ENCODE results near the gene BACH1.
A peak's percentile ranks its signal among the peaks of the same experiment; 100 is the strongest.

Gene BACH1

GRCh38 chr21:29295066-29295650 is 3.6 kb upstream of the BACH1 start:
- DNase-seq: no peak

DNA sequence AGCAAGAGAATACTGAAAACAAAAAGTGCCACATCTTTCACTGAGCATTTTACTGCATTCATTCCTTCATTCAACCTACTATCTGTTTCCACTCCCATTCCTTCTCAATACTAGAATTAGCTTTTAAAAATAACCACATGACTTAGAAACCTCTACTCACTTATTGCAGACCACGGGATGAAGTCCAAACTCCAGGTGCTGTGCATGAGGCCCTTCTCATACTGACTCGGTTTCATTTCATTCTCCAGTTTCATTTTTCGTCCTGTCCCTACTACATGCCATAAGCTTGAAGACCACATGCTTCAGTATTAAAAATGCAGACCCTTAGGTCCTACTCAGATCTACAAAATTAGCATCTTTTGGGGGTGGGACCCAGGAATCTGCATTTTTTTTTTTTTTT is 2.3 kb upstream of the BACH1 start:
- no peak for DNase-seq

- no peak for DNase-seq
Measured at GRCh38 chr21:29297483-29298347, 1.0 kb upstream of the BACH1 start.

- peak; percentile 67 for DNase-seq
Measured at GRCh38 chr21:29299046-29299915, 559 bp downstream of the BACH1 start.

DNA sequence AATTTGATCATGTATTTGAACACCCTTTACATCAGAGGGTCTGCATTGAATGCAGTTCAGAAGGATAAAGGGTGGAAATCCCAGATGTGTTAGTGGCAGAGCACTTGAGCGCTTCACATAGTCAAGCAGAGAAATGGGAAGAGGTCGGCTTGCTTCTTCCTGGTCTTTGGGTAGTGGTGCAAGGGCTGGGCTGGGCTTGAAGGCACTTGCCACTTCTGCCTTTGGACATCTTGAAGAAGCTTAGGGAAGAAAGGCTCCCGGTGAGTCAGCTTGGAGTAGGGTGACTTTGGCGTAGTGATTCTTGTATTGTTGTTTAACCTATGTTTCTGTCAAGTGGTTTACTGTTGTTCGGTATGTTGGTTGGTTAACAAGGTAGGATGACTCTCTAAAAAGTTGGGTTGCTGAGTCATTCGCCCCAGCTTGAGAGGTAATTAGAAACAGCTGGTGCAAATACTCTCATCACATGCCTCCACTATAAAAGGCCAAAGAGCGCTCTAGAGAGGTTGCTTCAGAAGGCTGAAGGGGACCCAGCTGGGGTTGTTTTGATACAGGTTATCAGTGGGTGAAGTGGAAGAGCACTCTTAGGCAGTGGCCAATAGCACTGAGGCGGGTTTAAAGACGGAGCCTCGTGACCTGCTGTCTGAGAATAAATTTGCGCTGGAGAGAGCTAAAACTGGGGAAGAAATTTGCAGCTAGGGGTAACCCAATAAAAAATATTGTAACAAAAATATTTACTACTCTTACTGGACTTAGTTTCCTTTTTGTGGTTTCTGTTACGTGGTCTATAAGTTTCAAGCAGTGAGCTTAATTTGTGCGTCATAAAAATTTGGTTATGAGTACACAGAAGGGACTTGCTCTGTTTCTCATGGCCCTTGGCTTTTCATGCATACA is 1.4 kb downstream of the BACH1 start:
- peak; percentile 48 for DNase-seq

DNA sequence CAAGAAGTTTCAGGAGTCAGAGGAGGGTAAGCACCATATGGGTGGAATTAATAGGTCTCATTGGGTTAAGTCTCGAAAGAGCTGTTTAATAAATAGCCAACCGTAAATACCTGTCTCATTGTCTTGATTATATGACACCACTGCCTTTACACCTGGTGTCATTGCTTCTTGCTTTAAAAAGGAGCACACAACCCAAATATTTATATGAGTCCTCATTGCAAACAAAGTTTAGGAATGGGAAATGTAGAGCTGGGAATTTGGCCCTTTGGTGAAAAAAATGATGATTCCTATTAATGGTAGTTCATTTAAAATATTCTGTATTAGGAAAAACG is 2.1 kb downstream of the BACH1 start:
- DNase-seq: no peak

DNA sequence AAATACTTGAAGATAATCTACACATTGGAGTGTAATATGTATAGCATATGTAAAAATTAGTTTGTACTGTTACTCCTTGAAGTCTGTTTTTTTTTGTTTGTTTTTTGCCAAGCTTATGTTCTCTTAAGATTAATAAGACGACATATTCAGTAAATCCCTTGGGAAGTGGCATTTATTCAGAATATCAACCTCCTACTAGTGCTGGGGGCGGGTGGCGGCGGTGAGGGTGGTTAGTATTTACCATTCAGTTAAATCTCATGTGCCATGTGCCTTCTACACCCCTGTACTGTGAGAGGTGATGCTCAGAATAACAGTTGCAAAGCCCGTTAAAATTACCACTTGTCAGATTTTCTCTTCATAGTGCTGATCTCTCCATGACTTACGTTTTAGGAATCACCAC is 3.0 kb downstream of the BACH1 start:
- DNase-seq: no peak

DNA sequence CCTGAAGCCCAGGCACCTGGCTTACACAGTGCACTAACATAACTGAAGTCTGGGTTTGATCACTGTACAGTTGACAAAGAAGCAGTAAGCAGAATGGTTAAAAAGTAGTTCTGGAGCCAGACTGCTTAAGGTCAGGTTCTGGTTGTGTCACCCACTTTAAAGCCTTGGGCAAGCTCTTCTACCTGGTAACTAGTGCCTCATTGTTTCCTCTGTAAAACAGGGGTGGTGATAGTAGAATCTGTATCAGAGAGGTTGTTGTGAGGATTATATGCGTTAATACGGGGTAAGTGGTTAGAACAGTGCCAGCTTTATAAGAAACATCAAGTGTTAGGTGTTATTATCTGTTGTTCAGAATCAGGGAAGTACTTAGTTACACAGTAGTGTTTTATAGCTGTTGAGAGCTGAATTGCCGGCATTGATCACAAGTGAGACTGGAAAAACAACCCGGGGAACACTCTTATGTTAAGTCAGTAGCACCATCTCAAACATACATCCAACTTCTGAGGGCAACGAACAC is 3.7 kb downstream of the BACH1 start:
- DNase-seq: no peak

GRCh38 chr21:29303288-29303687 is 4.6 kb downstream of the BACH1 start:
- no peak for DNase-seq

GRCh38 chr21:29304597-29304996 is 5.9 kb downstream of the BACH1 start:
- no peak for DNase-seq

DNA sequence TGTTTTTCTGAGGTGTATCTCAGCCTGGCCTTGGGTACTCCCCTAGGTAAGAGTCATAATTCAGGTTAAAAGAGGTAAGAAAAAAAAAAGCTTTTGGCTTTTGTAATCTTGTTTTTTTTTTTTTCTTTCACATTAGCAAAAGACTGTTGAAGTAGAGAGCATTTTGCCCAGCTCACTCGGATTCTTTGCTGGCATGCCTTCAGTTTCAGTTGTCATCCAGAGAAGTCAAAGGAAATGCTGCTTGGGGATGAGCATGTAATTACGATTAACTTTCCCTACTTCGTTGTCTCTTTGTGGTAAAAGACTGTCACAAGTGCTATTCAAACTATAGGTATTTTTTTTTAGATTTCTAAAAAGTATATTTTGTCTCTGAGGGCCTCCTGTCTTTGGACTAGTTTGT is 6.3 kb downstream of the BACH1 start:
- no peak for DNase-seq

- no peak for DNase-seq
Measured at GRCh38 chr21:29305561-29305960, 6.8 kb downstream of the BACH1 start.

DNA sequence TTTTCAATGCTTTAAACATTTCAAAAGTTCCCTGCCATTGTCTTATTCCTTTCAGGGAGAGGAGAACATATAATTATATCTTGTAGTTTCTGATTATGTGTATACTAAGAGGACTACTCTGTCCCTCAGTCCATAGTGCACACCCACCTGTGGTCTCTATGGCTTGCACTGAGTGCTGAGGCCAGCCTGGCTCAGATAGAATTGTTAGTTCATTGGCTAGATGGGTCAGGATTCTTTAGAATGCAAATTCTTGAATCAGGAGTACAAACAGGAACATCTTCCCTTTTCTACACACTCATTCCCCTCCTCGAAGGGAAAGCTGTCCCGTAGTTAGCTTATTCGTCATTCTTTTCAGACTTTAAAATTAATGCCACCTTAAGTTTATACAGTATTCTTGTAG is 8.2 kb downstream of the BACH1 start:
- DNase-seq: no peak

- DNase-seq: no peak
Measured at GRCh38 chr21:29307718-29308455, 9.2 kb downstream of the BACH1 start.

- DNase-seq: no peak
Measured at GRCh38 chr21:29308456-29308783, 9.7 kb downstream of the BACH1 start.

GRCh38 chr21:29309703-29310102 is 11.0 kb downstream of the BACH1 start:
- no peak for DNase-seq

DNA sequence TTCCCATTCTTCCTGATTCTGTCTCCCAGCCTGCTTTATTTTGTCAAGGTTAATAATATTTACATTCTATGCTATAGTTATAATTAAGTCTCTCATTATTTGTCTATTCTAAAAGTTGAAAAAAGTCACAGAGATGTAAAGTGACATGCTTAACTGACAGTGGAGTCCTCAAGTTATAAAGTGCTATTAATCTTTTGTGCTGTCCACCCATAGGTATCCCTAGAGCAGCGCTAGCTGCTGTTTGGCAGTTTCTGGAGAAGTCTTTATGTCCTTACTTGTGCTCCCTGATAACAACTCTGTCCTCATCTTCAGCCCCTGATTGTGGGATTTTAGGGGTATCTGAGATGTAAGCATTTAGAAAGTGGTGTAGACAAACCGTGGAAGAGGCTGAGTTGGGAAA is 13.1 kb downstream of the BACH1 start:
- DNase-seq: no peak

- DNase-seq: no peak
Measured at GRCh38 chr21:29312981-29313380, 14.3 kb downstream of the BACH1 start.

GRCh38 chr21:29313662-29314408 is 15.1 kb downstream of the BACH1 start:
- DNase-seq: no peak

DNA sequence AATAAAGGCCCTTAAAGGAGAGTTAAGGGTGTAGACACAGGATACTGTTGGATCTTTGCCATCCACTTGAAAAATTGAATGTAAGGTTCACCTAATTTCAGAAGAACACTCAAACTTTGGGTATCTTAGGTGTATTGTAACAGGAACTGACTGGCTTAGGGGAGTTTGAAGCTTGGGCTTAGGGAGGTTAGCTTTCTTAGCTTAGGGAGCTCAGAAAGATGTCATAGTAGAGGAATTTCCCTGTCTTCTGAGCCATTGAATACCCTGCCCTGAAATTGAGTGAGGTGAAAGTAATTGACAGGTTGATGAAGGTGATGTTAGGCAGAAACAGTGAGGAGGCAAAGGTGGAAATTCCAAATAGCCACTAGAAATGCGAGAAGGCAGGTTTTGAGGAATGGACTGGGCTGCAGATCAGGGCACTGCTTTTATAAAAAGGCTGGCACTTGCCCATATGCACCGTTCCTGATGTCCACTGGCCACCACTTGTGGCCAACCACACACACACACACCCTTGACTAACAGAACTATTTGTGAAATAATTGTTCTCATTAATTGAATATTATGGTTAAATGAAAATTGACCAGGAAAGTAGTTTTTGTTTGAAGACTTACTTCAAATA is 16.5 kb downstream of the BACH1 start:
- DNase-seq: no peak

Data from NCI-H1694 (cell line).